Measurements from ENCODE around the gene SPECC1.
"Not testable (repeated sequence)": the region's sequence is repeated elsewhere in the genome, so short reads cannot be mapped to it uniquely, and the experiment has no call there.

Gene SPECC1

GRCh38 chr17:20259668-20260067, 250.5 kb downstream of the SPECC1 start:
- no peak for DNase-seq (ENCODE audit: low read depth)
- TF ChIP-seq POLR2A (IDR thresholded peaks at IDR 0.05; ENCODE audit: extremely low read depth, insufficient read length) (no peak), MAX (IDR thresholded peaks at IDR 0.05; ENCODE audit: low read depth, low read length) (no peak), CTCF (IDR thresholded peaks at IDR 0.05; ENCODE audit: low read depth, low read length) (no peak), MYC (IDR thresholded peaks at IDR 0.05; ENCODE audit: low read depth, low read length) (no peak)

GRCh38 chr17:20260268-20260667, 251.1 kb downstream of the SPECC1 start:
- no peak for DNase-seq (ENCODE audit: low read depth)
- no peak overlapping the region for H3K4me3 ChIP-seq (ENCODE audit: low read depth, low read length)
- TF ChIP-seq MAX (IDR thresholded peaks at IDR 0.05; ENCODE audit: low read depth, low read length) (no peak), POLR2A (IDR thresholded peaks at IDR 0.05; ENCODE audit: extremely low read depth, insufficient read length) (no peak), MYC (IDR thresholded peaks at IDR 0.05; ENCODE audit: low read depth, low read length) (no peak), CTCF (IDR thresholded peaks at IDR 0.05; ENCODE audit: low read depth, low read length) (no peak)

More at GRCh38 chr17:20259668-20260067, 250.5 kb downstream of the SPECC1 start:
- H3K4me3 ChIP-seq (ENCODE audit: low read depth, low read length), result no peak overlapping the region

GRCh38 chr17:20262226-20263114, 253.3 kb downstream of the SPECC1 start:
- no peak for DNase-seq (ENCODE audit: low read depth)
- H3K4me3 ChIP-seq (ENCODE audit: low read depth, low read length), result no peak overlapping the region
- no peak for TF ChIP-seq MAX (IDR thresholded peaks at IDR 0.05; ENCODE audit: low read depth, low read length)
- no peak for TF ChIP-seq CTCF (IDR thresholded peaks at IDR 0.05; ENCODE audit: low read depth, low read length)
- TF ChIP-seq POLR2A (IDR thresholded peaks at IDR 0.05; ENCODE audit: extremely low read depth, insufficient read length), result no peak
- TF ChIP-seq MYC (IDR thresholded peaks at IDR 0.05; ENCODE audit: low read depth, low read length), result no peak

- not testable (repeated sequence) for DNase-seq (ENCODE audit: low read depth); H3K4me3 ChIP-seq (ENCODE audit: low read depth, low read length)
These were observed 253.9 kb downstream of the SPECC1 start for GRCh38 chr17:20263115-20263433.

- no peak overlapping the region for H3K4me3 ChIP-seq (ENCODE audit: low read depth, low read length)
- no peak for DNase-seq (ENCODE audit: low read depth)
- no peak for TF ChIP-seq CTCF (IDR thresholded peaks at IDR 0.05; ENCODE audit: low read depth, low read length)
- no peak for TF ChIP-seq POLR2A (IDR thresholded peaks at IDR 0.05; ENCODE audit: extremely low read depth, insufficient read length)
- no peak for TF ChIP-seq MYC (IDR thresholded peaks at IDR 0.05; ENCODE audit: low read depth, low read length)
- TF ChIP-seq MAX (IDR thresholded peaks at IDR 0.05; ENCODE audit: low read depth, low read length), result no peak
These were observed 254.4 kb downstream of the SPECC1 start for GRCh38 chr17:20263595-20263994.

- H3K4me3 ChIP-seq (ENCODE audit: low read depth, low read length), result no peak overlapping the region
- TF ChIP-seq POLR2A (IDR thresholded peaks at IDR 0.05; ENCODE audit: extremely low read depth, insufficient read length) (no peak), MYC (IDR thresholded peaks at IDR 0.05; ENCODE audit: low read depth, low read length) (no peak)
- no peak for DNase-seq (ENCODE audit: low read depth)
These were observed 255.8 kb downstream of the SPECC1 start for GRCh38 chr17:20264996-20265395.

Measured in NB4 (cell line).